Measurements from ENCODE around the gene TNNC1.
A peak's percentile ranks its signal among the peaks of the same experiment; 100 is the strongest.

Gene TNNC1

DNA sequence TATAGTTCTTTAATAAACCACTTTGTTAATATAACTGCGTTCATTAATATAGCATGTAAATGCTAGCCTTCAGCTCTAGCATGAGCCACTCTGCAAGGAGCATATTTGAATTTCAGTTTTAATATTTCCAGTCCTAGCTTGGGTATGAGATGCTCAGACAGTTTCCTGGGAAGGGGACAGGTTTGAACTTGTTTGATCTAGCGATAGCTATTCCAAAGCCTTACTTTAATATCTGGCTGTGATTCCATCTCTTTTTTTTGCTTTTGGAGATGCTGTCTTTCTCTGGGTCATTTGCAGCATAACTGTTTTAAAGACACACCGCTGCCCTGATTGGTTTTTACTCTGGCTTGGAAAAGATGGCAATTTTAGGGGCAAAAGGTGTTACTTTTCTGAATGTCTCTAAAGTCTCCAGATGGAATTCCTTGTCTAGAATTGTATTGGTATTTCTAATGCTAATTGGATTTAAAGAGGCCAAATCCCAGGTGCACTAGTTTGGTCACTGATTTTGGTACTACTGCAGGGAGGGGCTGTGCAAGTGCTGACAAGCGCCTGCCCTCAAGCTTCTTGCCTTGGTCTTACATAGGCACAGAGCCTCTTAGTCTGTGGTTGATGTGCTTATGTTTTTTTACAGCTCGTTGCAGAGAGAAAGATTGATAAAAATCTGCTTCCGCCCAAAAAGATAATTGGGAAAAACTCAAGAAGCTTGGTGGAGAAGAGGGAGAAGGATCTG, 4.4 kb upstream of the TNNC1 start:
- Histone ChIP-seq H3K4me1 (peaks cover 8% of the 10 kb centered on the region), H3K4me3 (no peak overlapping the region), H3K9me3 (no peaks in the 10 kb centered on the region), H3K27me3 (ENCODE audit: low read depth) (no peaks in the 10 kb centered on the region), H3K36me3 (replicated peaks) (peaks cover 56% of the 10 kb centered on the region)
- in situ Hi-C loops (cut with MboI; ENCODE audit: low sequenced_read_pairs): no loop called here
- no peak for DNase-seq (ENCODE audit: low spot score in 2 of 2)

DNA sequence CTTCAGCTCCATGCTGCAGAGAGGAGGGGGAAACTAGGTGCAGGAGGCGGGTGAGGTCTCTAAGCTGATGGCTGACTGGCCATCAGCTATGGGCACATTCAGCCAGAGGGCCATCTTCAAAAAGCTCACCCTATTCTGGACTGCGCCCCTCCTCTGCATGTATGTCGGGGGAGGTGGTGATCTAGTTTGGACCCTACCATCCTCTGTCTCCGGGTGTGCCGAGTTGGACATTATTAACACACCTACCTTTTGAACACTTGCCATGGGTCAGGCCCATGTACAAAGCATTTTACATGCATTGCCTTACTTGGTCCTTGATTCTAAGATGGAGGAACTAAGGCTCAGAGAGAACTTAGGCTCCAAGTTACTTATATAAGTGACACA, 3.0 kb upstream of the TNNC1 start:
- in situ Hi-C loops (cut with MboI; ENCODE audit: low sequenced_read_pairs): no loop called here
- peaks cover 8% of the 10 kb centered on the region for H3K4me1 ChIP-seq
- peak overlapping the region; percentile 98 for H3K4me3 ChIP-seq
- no peak for DNase-seq (ENCODE audit: low spot score in 2 of 2)
- H3K36me3 ChIP-seq (replicated peaks): peaks cover 42% of the 10 kb centered on the region
- H3K27me3 ChIP-seq (ENCODE audit: low read depth): no peaks in the 10 kb centered on the region
- H3K9me3 ChIP-seq: no peaks in the 10 kb centered on the region

DNA sequence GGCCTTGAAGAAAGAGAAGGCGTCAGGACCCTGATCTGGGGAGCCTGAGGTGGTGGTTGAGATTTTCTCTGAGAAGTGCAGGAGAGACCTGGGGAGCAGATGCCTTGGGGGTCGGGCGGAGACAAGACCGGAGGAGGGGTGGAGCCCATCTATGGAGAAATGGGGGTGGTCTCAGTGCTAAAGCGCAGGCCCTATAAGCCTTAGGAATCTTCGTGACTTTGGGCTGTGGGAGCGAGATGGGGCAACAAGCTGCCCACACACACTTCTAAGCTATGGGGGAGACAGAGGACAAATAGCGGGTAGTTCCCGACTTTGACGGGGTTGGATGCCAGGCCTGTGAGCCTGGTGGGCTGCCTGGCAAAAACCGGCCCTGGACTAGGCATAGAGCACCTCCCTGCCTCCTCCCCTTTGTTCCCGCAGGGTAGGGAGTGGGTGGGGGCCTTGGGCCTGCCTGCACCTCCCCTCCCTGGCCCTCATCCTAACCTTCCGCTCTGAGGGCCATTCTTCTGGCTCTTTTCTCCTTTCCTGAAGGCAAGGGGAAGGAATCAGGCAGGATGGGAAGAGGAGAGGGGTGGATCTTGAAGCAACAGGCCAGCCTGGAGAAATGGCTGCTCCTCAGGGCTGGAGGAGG, 2.4 kb upstream of the TNNC1 start:
- peaks cover 39% of the 10 kb centered on the region for H3K36me3 ChIP-seq (replicated peaks)
- peak; percentile 13 to 62 for DNase-seq (ENCODE audit: low spot score in 2 of 2)
- H3K4me3 ChIP-seq: peak overlapping the region; percentile 98
- no peaks in the 10 kb centered on the region for H3K27me3 ChIP-seq (ENCODE audit: low read depth)
- no peaks in the 10 kb centered on the region for H3K9me3 ChIP-seq
- in situ Hi-C loops (cut with MboI; ENCODE audit: low sequenced_read_pairs): no loop called here
- peaks cover 8% of the 10 kb centered on the region for H3K4me1 ChIP-seq

GRCh38 chr3:52455283-52456168, 1.7 kb upstream of the TNNC1 start, which contains the start of gene NISCH:
TSS of gene NISCH (plus strand) at chr3:52455604. CDS start at chr3:52455642, 38 bp downstream.
- H3K27me3 ChIP-seq (ENCODE audit: low read depth): no peaks in the 10 kb centered on the region
- peaks cover 8% of the 10 kb centered on the region for H3K4me1 ChIP-seq
- DNase-seq (ENCODE audit: low spot score in 2 of 2): peak; percentile 70 to 95
- peak within 1 kb of the TSS; percentile 98 for H3K4me3 ChIP-seq
- no peaks in the 10 kb centered on the region for H3K9me3 ChIP-seq
- in situ Hi-C loops (cut with MboI; ENCODE audit: low sequenced_read_pairs): no loop called here
- peaks cover 31% of the 10 kb centered on the region for H3K36me3 ChIP-seq (replicated peaks)

GRCh38 chr3:52454938-52455282, 1.1 kb upstream of the TNNC1 start:
- in situ Hi-C loops (cut with MboI; ENCODE audit: low sequenced_read_pairs): no loop called here
- Histone ChIP-seq H3K27me3 (ENCODE audit: low read depth) (no peaks in the 10 kb centered on the region), H3K36me3 (replicated peaks) (peaks cover 27% of the 10 kb centered on the region), H3K4me1 (peaks cover 8% of the 10 kb centered on the region), H3K9me3 (no peaks in the 10 kb centered on the region), H3K4me3 (peak overlapping the region; percentile 98)
- DNase-seq (ENCODE audit: low spot score in 2 of 2): no peak

GRCh38 chr3:52454250-52454937, 553 bp upstream of the TNNC1 start:
- peaks cover 23% of the 10 kb centered on the region for H3K36me3 ChIP-seq (replicated peaks)
- in situ Hi-C loops (cut with MboI; ENCODE audit: low sequenced_read_pairs): no loop called here
- peaks cover 8% of the 10 kb centered on the region for H3K4me1 ChIP-seq
- H3K9me3 ChIP-seq: no peaks in the 10 kb centered on the region
- H3K27me3 ChIP-seq (ENCODE audit: low read depth): no peaks in the 10 kb centered on the region
- no peak overlapping the region; the same call in 1 of the 2 replicates for H3K4me3 ChIP-seq
- no peak for DNase-seq (ENCODE audit: low spot score in 2 of 2)

DNA sequence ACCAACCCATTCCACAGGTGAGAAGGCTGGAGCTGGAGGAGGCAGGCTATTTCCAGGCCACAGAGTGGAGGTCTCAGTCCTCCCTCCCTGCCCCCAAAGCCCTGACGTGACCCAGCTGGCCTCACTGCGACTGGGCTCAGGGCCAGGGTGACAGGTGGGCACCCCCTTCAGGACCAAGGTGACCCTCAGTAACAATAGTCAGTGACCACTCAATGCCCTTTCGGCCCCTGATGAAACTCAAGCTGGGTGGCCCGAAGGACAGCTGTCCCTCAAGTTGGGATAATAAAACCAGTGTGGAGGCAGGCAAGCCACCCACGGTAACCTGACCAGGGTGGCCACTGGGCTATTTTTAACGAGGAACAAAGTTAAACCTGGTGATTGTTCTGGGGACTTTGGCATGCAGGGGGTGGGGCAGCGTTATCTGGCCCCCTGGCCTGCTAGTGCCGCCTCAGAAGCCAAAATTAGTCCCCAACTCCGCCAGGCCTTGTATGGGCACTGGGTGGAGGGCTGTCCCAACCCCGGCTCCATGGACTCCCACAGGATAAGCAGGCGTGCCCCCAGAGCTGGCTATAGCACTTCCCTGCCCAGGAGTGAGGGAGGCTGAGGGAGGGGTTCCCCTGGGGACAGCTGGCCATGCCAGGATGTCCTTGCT, 1.1 kb downstream of the TNNC1 start:
- in situ Hi-C loops (cut with MboI; ENCODE audit: low sequenced_read_pairs): no loop called here
- Histone ChIP-seq H3K27me3 (ENCODE audit: low read depth) (no peaks in the 10 kb centered on the region), H3K4me1 (peaks cover 8% of the 10 kb centered on the region), H3K36me3 (replicated peaks) (peaks cover 6% of the 10 kb centered on the region), H3K4me3 (no peak overlapping the region), H3K9me3 (no peaks in the 10 kb centered on the region)
- no peak for DNase-seq (ENCODE audit: low spot score in 2 of 2)

DNA sequence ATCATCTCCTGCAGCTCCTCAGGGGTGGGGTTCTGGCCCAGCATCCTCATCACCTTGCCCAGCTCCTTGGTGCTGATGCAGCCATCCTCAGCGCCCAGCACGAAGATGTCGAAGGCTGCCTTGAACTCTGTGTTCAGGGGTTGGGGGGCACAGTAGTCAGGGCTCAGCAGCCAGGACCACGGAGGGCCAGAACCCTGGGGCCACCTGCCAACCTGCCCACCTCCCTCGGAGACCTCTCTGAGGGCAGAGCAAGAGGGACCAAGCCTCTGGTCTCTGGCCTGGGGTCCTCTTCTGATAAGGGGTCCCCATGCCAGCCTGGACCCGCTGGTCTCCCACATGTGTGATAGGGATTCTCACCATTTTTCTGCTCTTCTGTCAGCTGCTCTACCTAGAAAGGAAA, 1.7 kb downstream of the TNNC1 start:
- H3K36me3 ChIP-seq (replicated peaks): peaks cover under 1% of the 10 kb centered on the region; the same call in 1 of the 2 replicates
- H3K27me3 ChIP-seq (ENCODE audit: low read depth): no peaks in the 10 kb centered on the region
- in situ Hi-C loops (cut with MboI; ENCODE audit: low sequenced_read_pairs): no loop called here
- peaks cover 8% of the 10 kb centered on the region for H3K4me1 ChIP-seq
- no peaks in the 10 kb centered on the region for H3K9me3 ChIP-seq
- no peak for DNase-seq (ENCODE audit: low spot score in 2 of 2)
- H3K4me3 ChIP-seq: no peak overlapping the region

GRCh38 chr3:52451237-52452083, 2.4 kb downstream of the TNNC1 start:
- in situ Hi-C loops (cut with MboI; ENCODE audit: low sequenced_read_pairs): no loop called here
- Histone ChIP-seq H3K4me3 (no peak overlapping the region), H3K4me1 (peaks cover 4% of the 10 kb centered on the region), H3K36me3 (replicated peaks) (no peaks in the 10 kb centered on the region), H3K27me3 (ENCODE audit: low read depth) (no peaks in the 10 kb centered on the region), H3K9me3 (no peaks in the 10 kb centered on the region)
- DNase-seq (ENCODE audit: low spot score in 2 of 2): no peak

DNA sequence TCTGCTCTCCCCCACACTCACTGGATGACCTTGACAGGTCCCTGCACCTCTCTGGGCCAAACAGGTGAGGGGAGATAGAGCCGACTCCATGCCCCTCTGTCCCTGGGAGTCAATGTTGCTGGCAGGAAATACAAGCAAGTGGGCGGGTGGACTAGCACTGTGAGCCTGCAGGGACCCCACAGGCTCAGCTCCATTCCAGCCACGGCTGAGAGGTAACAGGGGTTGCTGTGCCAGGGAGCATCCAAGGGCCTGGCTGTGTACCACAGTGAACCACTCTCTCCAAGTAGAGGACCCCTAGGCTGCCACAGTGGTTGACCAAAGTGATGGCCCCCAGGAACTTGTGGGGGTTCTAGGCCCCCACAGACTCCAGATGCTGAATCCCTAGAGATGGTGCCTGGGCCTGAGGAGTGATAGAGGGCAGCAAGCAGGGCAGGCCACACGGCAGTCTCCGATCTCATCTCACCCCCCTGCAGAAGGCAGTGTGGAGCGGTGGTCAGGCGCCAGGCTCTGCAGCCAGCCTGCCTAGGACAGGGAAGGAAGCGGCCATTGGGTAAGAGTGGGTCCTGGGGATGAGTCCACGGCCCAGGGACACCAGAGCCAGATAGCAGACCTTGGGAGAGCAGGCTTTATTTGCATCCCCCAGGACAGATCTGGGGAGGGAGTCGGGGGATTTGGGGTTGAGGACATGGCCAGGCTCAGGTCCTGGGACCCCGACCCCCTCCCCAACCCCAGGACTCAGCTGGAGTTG, 3.2 kb downstream of the TNNC1 start:
- in situ Hi-C loops (cut with MboI; ENCODE audit: low sequenced_read_pairs): no loop called here
- Histone ChIP-seq H3K4me1 (peaks cover 4% of the 10 kb centered on the region), H3K4me3 (no peak overlapping the region), H3K36me3 (replicated peaks) (no peaks in the 10 kb centered on the region), H3K27me3 (ENCODE audit: low read depth) (no peaks in the 10 kb centered on the region), H3K9me3 (no peaks in the 10 kb centered on the region)
- DNase-seq (ENCODE audit: low spot score in 2 of 2): no peak

GRCh38 chr3:52447512-52448355, 6.1 kb downstream of the TNNC1 start:
- in situ Hi-C loops (cut with MboI; ENCODE audit: low sequenced_read_pairs): no loop called here
- H3K4me1 ChIP-seq: no peaks in the 10 kb centered on the region
- H3K27me3 ChIP-seq (ENCODE audit: low read depth): no peaks in the 10 kb centered on the region
- H3K4me3 ChIP-seq: no peak overlapping the region
- DNase-seq (ENCODE audit: low spot score in 2 of 2): no peak
- H3K9me3 ChIP-seq: no peaks in the 10 kb centered on the region
- H3K36me3 ChIP-seq (replicated peaks): no peaks in the 10 kb centered on the region

All from HAP-1 (cell line).